ENCODE results near the gene RAD54L2.

DNA sequence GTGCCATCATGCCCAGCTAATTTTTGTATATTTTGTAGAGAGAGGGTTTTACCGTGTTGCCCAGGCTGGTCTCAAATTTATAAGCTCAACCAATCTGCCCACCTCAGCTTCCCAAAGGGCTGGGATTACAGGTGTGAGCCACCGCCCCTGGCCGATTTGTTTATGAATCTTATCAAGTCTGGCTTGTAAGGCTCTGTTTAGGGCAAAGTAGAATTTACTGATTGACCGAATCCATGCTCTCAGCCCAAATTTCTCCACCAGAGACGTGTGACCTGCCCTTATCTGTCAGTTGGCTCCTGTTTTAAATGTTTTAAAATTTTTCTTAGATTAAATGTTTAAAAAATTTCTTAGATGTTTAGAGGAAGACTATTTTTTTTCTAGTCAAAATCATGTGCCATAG, 19.5 kb downstream of the RAD54L2 start:
- TF ChIP-seq, protein P1, sequence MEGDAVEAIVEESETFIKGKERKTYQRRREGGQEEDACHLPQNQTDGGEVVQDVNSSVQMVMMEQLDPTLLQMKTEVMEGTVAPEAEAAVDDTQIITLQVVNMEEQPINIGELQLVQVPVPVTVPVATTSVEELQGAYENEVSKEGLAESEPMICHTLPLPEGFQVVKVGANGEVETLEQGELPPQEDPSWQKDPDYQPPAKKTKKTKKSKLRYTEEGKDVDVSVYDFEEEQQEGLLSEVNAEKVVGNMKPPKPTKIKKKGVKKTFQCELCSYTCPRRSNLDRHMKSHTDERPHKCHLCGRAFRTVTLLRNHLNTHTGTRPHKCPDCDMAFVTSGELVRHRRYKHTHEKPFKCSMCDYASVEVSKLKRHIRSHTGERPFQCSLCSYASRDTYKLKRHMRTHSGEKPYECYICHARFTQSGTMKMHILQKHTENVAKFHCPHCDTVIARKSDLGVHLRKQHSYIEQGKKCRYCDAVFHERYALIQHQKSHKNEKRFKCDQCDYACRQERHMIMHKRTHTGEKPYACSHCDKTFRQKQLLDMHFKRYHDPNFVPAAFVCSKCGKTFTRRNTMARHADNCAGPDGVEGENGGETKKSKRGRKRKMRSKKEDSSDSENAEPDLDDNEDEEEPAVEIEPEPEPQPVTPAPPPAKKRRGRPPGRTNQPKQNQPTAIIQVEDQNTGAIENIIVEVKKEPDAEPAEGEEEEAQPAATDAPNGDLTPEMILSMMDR (conservative IDR thresholded peaks at IDR 0.05; ENCODE audit: low read depth, low read length) = no peak
- TF ChIP-seq POLR2A (IDR thresholded peaks at IDR 0.05; ENCODE audit: low read depth, low read length) = no peak
- no peak for TF ChIP-seq RCOR1 (IDR thresholded peaks at IDR 0.05; ENCODE audit: insufficient replicate concordance, low read length)
- no peak for TF ChIP-seq RAD21 (IDR thresholded peaks at IDR 0.05; ENCODE audit: low read length)
- TF ChIP-seq NFE2L2 (IDR thresholded peaks at IDR 0.05; ENCODE audit: low read depth, low read length) = no peak
- TF ChIP-seq MAZ (IDR thresholded peaks at IDR 0.05; ENCODE audit: borderline replicate concordance, low read depth, low read length) = no peak
